Thyroid gland (tissue), 4 donors: ENCODE measurements around the gene SLC37A2.

Experiments
- CTCF ChIP-seq, 6 experiments: fragments of 200-600 bp in 3 of 6; fragments of 450-650 bp in 3 of 6; sonication (generic) in 3 of 6; IDR thresholded peaks; one replicate each; pipeline ENCODE4 v1.5.1; 2016 to 2019; ENCODE audit warnings: antibody characterized with exemption in 6 of 6, mild to moderate bottlenecking in 2 of 6, inconsistent platforms in 1 of 6, moderate library complexity in 1 of 6
- POLR2A ChIP-seq, 2 donors: fragments of 450-650 bp; IDR thresholded peaks; one replicate each; pipeline ENCODE4 v1.6.1; 2017; ENCODE audit warnings: antibody characterized with exemption in 2 of 2, mild to moderate bottlenecking in 2 of 2, moderate library complexity in 1 of 2

GRCh38 chr11:125114518-125114917 is 51.4 kb downstream of the SLC37A2 start:
- no peak for TF ChIP-seq CTCF (IDR thresholded peaks at IDR 0.05)
- no peak for TF ChIP-seq POLR2A (IDR thresholded peaks at IDR 0.05)
